ENCODE results near the gene HLA-DQB2.
"Not testable (repeated sequence)": the region's sequence is repeated elsewhere in the genome, so short reads cannot be mapped to it uniquely, and the experiment has no call there.

HLA-DQB2 gene

DNA sequence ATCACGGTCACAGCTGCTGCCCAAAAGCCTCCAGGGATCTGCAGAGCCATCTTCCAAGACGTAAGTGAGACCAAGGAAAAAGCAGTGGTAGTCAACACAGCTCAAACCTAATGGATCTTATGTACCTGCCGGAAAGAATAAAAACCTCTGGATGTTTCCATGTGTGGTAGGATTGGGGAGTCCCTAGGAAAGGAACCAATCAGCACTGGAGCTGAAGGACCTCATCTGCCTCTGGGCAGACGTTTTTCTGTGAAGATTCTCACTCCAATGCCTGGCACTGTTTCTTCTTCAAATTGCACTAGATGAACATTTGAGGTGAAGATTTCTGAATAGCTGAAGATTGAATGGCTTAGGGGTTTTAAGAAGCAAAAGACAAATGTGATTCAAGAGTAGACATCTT is at the start of gene HLA-DQB2:
HLA-DQB2 (minus strand) TSS at position 112 of the 400 bp plus-strand sequence; CDS start at position 50, 62 bp downstream.
- DNase-seq (ENCODE audit: low read depth): no peak

DNA sequence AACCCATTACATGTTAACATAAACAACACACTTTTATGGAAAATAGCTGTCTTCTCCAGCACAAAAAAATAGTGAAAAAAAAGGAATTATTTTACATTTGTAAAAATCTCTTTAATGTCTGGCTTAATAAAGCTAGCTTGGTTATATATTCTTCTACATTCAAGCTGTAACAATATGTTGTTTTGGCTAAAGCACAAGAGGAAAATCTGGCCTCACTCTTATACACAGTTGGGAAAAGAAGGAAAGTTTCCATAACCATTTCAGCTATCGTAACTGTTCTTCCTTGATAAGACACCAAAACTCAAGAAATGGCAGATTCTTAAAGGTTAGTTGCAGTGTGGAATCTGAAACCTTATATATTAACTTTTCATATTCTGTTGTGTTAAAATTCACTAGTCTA is 45.8 kb upstream of the HLA-DQB2 start:
- no peak for DNase-seq (ENCODE audit: low read depth)

DNA sequence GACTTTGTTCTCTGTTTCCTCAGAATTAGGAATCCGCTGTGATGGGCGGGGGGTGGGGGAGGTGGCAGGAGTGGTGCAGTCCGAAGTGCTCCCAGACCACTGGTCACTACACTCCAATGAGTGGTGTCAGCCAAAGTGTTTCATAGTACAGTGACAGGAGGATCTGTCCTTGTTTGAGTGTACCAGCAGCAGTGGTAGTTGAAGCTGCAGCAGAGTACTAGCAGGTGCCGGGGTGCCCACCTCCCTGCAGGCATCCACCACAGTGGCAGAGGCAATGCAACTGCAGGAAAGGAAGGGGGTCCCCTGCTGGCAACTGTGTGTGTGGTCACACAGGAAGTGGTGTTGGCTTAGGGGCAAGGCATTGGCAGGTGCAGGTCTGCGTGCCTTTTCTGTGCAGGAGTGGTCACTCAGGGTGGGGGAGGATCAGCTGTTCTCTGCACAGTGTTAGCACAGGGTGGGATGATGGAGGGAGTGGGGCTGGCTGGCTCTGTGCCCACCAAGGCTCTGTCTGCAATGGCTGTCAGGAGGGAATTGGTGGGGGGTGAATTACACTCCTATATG is 43.8 kb upstream of the HLA-DQB2 start:
- DNase-seq (ENCODE audit: low read depth): no peak

DNA sequence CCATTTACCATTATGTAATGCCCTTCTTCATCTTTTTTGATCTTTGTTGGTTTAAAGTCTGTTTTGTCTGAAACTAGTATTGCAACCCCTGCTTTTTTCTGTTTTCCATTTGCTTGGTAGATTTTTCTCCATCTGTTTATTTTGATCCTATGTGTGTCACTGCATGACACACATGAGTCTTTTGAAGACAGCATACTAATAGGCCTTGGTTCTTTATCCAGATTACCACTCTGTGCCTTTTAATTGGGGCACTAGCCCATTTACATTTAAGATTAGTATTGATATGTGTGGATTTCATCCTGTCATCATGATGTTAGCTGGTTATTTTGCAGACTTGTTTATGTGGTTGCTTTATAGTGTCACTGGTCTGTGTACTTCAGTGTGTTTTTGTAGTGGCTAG is 42.1 kb upstream of the HLA-DQB2 start:
- DNase-seq (ENCODE audit: low read depth): not testable (repeated sequence)

DNA sequence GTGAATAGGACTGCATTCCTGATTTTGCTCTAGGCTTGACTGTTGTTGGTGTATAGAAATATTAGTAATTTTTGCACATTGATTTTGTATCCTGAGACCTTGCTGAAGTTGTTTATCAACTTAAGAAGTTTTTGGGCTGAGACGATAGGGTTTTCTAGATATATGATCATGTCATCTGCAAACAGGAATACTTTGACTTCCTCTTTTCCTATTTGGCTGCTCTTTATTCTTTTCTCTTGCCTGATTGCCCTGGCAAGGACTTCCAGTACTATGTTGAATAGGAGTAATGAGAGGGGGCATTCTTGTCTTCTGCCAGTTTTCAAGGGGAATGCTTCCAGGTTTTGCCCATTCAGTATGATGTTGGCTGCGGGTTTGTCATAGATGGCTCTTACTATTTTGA is 40.1 kb upstream of the HLA-DQB2 start:
- DNase-seq (ENCODE audit: low read depth): no peak

DNA sequence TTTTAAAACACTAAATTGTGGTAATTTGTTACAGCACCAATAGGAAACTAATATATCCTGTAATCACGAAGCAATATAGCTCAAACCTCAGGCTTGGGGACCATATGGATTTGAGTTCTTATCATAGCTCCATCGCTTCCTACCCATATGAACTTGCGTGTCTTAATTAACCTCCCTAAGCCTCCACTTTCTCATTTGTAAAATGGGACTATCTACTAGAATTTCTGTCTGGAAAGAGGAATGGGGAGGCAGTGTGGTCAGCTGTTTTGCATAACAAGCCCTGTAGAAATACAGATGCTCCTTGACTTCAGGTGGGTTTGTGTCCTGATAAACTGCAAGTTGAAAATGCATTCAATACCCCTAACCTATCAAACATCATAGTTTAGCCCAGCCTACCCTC is 36.4 kb upstream of the HLA-DQB2 start:
- no peak for DNase-seq (ENCODE audit: low read depth)

DNA sequence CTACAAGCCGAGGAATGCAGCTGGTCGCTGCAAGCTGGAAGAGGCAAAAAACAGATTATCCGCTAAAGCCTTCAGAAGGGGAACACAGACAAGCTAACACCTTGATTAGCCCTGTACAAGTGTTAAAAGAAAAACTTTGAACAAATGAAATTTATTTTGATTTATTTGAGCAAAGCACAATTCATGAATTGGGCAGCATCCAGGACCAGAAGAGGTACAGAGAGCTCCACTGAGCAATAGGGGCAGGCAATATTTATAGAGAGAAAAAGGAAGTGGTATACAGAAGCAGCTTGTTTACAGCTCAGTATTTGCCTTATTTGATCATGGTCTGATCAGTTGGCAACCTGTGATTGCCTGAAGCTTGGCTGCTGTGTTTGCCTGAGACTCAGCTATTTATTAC is 35.8 kb upstream of the HLA-DQB2 start:
- no peak for DNase-seq (ENCODE audit: low read depth)

DNA sequence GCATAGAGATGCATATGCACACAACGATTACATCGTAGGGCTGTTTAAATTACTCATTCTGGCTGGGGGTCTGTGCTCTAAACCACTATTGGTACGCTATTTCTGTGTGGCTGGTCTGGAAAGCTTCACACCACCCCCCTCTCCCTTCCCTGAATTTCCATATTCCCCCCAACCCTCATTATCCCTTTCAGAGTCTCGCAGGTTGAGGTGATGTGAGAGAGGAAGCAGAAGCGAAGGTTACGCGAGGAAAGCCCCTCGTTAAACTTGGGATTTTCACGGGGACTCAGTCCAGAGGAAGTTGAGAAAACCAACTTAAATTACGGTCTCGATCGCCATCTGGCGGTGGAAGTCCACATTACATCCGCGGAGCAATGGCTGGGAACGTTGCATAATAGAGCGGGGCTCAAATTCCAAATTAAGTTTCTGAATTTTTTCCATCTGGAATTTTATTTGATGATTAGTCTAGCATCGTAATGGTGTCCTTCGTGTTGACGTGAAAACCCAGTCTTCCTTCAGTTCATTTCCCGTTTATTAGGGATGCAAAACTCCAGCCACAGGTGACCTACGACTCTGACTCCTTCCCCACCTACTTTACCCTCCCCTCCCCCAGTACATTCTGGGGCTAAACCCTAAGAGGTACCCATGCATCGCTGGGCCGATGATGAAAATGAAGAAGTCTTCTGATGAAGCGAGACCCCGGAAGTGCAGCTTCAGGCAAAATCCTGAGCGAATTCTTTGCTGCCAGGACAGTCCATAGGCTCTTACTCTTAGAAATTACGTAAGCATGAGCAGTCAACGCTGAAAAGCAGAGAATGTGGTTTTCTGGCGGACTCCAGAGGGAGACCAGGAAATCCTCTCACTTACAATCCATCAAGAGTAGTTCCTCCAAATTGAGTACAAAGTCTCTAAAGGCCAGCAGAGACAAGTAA is 33.8 kb upstream of the HLA-DQB2 start:
- DNase-seq (ENCODE audit: low read depth): no peak

DNA sequence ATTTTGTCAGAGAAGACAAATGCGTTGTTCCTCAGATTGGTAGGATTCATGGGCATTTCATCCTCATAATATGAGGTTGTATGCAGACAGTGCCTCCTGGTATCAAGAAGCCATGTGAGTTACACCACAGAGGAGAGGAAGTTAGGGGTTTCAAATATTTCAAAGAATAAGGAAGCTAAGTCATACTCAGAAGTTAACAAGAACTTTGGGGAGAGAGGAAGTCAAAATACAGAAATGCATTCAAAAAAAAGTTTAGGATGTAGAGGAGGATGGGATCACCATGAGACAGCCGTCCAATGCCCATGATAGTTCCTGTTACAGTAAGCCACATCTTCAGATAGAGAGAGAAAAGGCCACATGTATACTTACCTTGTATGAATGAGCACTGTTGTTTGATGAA is 31.2 kb upstream of the HLA-DQB2 start:
- no peak for DNase-seq (ENCODE audit: low read depth)

DNA sequence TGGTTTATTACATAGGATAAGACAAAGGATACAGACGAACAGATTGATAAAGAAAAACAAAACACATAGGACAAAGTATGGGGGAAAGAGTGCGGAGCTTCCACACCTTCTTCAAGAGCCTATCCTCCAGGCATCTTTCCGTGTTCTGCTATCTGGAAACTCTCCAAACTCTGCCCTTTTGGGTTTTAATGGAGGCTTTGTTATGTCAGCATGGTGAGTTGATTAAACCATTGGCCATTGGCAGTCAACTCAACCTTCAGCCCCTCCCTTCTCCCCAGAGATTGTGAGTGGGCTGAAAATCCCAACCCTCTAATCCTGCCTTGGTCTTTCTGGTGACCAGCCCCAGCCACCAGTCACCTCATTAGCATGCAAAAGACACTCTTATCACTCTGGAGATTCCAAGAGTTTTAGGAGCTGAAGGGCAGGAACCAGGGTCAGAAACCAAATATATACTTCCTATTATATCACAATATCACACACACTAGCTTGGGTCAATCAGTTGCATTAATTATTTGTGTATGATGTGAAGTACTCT is 29.6 kb upstream of the HLA-DQB2 start:
- no peak for DNase-seq (ENCODE audit: low read depth)

DNA sequence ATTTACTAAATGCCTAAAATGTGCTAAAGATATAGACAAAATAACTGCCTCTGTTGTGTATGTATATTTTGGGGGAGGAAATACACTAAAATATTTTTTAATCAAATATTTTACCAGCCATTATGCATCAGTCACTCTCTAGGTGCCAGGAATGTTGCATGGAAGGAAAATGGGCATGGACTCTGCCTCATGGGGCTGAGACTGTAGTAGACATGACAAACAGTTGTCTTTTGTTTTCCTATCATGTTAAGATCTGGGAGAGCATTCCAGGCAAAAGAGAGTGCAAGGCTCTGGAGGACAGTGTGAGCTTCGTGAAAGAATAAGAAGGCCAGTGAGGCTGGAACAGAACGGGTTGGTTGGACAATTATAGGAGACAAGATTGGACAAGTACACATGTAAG is 27.0 kb upstream of the HLA-DQB2 start:
- DNase-seq (ENCODE audit: low read depth): no peak

DNA sequence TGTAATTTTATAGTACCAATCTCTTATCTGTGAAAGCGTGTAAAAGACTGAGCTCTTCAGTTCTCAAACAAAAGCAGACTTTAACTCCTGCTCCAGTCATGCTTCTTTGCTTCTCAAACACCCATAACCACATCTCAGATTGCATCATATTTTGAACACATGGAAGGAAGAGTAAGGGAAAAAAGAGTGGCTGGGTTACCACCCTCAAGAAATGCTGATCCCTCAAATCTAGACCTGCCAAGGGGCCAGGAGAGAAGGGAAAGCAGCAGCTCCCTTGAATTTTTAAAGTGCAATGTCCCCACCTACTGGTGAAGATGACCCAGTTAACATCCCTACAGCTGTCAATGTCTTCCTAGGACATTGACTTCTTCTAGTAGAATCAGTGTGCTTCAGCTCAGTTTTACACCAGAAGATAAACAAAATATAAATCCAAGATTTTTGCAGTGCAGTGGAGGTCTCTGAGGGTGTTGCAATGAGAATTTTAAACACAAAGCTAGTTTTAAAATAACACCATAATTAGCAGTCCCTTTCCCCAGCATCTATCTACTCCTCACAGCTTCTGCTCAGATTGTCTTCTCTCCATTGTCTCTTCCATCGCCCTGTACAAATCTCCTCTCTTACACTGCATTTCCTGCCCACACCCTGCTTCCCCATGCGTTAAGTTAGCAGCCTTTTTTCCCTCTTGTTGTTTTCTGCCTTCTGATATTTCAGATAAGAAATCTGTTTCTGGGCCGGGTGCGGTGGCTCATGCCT is 22.6 kb upstream of the HLA-DQB2 start:
- no peak for DNase-seq (ENCODE audit: low read depth)

DNA sequence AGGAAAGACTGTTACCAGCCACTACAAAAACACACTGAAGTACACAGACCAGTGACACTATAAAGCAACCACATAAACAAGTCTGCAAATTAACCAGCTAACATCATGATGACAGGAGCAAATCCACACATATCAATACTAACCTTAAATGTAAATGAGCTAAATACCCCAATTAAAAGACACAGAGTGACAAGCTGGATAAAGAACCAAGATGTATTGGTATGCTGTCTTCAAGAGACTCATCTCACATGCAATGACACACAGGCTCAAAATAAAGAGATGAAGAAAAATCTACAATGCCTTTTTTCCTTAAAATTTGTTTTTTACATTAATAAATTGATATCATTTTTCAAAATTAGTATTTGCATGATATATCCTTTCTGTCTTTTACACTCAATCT is 19.6 kb upstream of the HLA-DQB2 start:
- not testable (repeated sequence) for DNase-seq (ENCODE audit: low read depth)

DNA sequence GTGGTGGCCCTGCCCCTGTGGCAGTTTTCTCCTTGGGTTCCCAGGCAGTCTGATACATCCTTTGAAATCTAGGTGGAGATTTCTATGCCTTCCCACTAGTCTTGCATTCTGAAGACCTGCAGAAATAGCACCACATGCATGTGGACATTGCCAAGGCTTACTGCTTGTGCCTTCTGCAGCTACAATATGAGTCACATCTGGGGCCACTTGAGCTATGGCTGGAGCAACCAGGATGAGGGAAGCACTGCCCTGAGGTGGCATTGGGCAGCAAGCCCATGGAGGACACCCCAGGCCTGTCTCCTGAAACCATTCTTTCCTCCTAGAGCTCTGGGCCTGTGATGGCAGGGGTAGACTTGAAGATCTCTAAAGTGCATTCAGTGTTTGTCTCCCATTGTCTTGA is 15.7 kb upstream of the HLA-DQB2 start:
- DNase-seq (ENCODE audit: low read depth): no peak

DNA sequence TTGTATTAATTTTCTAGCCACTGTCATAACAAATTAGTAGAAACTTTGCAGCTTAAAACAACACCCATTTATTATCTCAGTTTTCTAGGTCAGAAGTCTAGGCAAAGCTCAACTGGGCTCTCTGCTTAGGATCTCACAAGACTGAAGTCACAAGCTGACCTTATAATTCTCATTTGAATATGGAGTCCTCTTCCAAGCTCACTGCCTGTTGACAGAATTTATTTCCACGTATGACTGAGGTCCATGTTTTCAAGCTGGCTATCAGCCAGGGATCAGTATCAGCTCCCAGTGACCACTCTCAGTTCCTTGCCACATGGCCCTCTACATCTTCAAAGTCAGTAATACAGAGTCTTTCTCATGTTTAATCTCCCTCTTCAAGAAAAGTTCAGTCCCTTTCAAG is 11.7 kb upstream of the HLA-DQB2 start:
- DNase-seq (ENCODE audit: low read depth): no peak

DNA sequence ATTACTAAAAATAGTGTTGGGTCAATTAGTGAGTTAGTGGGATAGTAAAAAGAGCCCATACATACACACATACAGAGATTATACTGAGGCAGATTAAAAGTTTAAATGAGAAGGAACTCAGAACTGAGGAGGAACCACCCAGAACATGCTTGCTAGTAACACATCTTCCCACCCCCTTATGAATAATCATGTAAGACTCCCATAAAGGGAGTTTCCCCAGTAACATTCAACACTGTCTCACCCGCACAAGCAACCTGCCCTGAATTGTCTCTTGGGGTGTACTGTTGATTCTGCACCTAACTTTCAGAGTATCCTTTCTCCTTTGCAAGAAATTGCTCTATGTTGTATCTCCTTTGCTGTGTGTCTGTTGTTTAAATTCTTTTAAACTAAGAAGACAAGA is 11.1 kb upstream of the HLA-DQB2 start:
- DNase-seq (ENCODE audit: low read depth): no peak

DNA sequence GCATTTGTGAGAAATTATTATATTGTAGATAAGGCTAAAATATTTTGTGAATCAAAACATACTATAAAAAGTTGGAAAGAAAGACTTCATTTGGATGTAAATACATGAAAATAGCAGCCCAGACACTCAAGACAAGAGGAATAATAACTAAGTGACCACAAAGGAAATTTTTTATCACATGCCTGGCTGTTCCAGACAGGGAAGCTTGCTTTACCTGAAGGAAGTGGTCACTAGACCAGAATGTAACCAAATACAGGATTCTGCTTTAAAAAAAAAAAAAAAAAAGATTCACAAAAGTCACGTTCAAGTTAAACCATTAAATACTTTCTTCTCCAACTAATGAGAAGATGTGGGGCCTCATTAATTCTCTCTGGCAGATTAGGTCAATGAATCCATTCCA is 9.3 kb upstream of the HLA-DQB2 start:
- no peak for DNase-seq (ENCODE audit: low read depth)

DNA sequence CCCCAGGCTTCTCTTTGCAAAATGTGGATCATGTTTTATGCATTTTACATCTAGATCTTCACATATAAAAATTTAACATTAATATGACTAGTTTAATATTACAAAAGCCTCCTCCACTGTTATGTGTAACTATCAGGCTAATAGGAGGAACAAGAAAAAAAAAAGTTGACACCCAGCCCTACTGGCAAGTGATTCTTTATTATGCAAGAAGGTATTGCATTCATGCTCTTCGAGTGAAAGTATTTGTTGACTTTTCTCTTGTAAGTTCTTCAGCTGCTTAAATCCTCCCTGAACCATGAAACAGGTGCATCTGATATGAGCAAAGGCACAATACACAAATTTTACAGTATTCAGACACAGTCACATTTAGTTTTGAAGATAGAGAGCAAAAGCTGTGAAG is 716 bp upstream of the HLA-DQB2 start:
- no peak for DNase-seq (ENCODE audit: low read depth)

DNA sequence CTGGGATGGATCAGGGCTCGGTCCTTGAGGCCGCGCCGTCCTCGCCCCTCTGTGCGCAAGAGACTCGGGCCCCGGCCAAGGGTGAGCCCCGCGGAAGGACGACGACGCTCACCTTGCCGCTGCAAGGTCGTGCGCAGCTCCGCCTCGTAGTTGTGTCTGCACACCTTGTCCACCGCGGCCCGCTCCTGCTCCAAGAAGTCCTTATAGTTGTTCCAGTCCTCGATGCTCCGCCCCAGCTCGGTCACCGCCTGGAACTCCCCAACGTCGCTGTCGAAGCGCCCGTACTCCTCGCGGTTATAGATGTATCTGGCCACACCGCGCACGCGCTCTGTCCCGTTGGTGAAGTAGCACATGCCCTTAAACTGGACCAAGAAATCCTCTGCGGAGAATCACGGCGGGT is 1.8 kb downstream of the HLA-DQB2 start:
- DNase-seq (ENCODE audit: low read depth): no peak

DNA sequence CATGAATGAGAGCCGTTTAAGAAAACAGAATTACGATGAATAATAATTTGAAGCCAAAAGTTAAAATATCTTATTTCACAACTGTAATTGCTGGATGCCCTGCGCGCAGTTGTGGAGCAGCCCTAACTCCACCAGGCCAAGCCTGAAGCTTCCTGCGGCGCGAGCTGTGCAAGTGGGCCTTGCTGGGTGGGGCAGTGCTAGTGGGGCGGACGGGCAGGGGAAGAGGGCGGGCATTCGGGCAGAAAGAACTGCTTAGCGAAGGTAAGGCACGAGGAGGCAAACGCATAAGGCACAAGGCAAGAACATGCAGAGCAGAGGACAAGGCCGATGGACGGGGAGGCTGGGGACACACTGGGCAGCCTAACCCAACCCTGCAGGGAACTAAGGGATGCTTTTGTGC is 2.3 kb downstream of the HLA-DQB2 start:
- DNase-seq (ENCODE audit: low read depth): no peak

DNA sequence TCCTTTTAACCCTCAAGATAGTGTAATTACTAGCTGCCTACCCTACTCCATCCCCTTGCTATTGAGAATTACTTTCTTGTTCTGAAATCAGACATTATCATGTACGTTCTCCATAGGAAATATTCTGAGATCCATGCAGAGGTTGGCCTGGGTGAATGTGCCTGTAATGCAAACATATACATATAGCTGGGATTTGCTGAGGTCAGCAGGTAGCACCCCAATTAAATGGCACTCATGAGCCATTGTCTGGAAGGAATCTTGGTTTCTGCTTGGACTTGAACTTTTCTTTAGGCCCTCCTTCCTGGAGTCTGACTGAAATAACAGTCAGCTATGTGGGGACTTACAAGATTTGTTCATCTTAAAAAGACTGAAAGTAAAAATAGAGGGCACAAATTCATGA is 3.7 kb downstream of the HLA-DQB2 start:
- DNase-seq (ENCODE audit: low read depth): no peak

DNA sequence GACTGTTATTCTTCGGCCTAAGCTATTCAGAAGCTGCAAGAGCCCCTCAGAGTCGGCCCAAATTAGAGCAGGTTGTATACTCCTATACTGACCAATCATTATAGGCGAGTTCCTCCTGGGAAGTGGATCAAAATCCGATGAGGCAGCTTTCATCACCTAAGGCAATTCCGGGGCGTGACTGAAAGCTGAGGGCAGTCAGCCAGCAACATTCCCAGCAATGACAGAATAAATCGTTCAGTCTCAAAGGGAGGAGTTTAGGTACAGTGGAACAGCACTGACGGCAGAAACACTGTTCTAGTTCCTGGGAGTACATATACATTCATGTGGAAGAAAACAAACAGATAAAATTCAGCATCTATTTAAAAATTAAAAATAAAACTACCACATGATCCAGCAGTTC is 10.8 kb downstream of the HLA-DQB2 start:
- DNase-seq (ENCODE audit: low read depth): no peak

DNA sequence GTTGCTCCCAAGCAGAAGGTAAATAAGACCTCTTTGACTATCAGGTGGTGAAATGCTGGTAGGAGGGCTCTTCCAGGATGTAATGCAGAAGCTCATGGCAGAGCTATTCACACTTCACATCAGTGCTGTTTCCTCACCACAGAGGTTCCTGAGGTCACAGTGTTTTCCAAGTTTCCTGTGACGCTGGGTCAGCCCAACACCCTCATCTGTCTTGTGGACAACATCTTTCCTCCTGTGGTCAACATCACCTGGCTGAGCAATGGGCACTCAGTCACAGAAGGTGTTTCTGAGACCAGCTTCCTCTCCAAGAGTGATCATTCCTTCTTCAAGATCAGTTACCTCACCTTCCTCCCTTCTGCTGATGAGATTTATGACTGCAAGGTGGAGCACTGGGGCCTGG is 17.7 kb downstream of the HLA-DQB2 start:
- DNase-seq (ENCODE audit: low read depth): not testable (repeated sequence)
